HEK293 (cell line): ENCODE data around the gene OTUB1.

Source experiments
- CTCF ChIA-PET: fragments of 350-600 bp; formaldehyde crosslinking; extraction: SDS; loops from one replicate; lab custom pipeline; 2021; ENCODE audit warnings: antibody characterized with exemption; lab: Yijun Ruan, JAX
- POLR2A ChIA-PET: fragments of 300-600 bp; formaldehyde crosslinking; extraction: SDS; loops from one replicate; lab custom pipeline; 2020; ENCODE audit warnings: antibody characterized with exemption, inconsistent platforms; lab: Yijun Ruan, JAX
- H3K27ac ChIP-seq: fragments of 200-500 bp; sonication (Bioruptor generic); 2 replicates; pipeline ENCODE4 v1.5.1; 2014; ENCODE audit warnings: low read depth, low read length, control low read depth, inconsistent platforms; ENCODE audit errors: extremely low read depth
- H3K36me3 ChIP-seq, 2 experiments: fragments of 200-500 bp in 1 of 2; sonication (Bioruptor generic) in 1 of 2; 1 replicate in 1 of 2; 2 replicates in 1 of 2; pipeline ENCODE4 v1.5.1; 2014 to 2017; ENCODE audit warnings: inconsistent platforms in 2 of 2, low read length in 2 of 2; ENCODE audit not compliant: control insufficient read depth in 2 of 2, insufficient read depth in 1 of 2
- H3K4me1 ChIP-seq: fragments of 200-500 bp; sonication (Bioruptor generic); 2 replicates; pipeline ENCODE4 v1.5.1; 2014; ENCODE audit warnings: mild to moderate bottlenecking, low read length, inconsistent platforms; ENCODE audit not compliant: control insufficient read depth, insufficient read depth
- H3K4me3 ChIP-seq: 2 replicates; pipeline ENCODE4 v1.5.1; 2011; ENCODE audit warnings: low read depth, mild to moderate bottlenecking, control low read depth, low read length, moderate library complexity
- H3K9me3 ChIP-seq: fragments of 200-500 bp; sonication (Bioruptor generic); 2 replicates; pipeline ENCODE4 v1.5.1; 2014; ENCODE audit warnings: low read depth, low read length, inconsistent platforms; ENCODE audit not compliant: control insufficient read depth, insufficient read depth
- GLIS1 ChIP-seq: fragments of 450-650 bp; formaldehyde crosslinking; IDR thresholded peaks from 2 replicates; pipeline ENCODE4 v1.5.1; 2016; ENCODE audit warnings: missing biosample characterization, missing genetic modification characterization
- GLIS2 ChIP-seq: fragments of 450-650 bp; formaldehyde crosslinking; IDR thresholded peaks from 2 replicates; pipeline ENCODE4 v1.5.1; 2016; ENCODE audit warnings: missing biosample characterization, missing genetic modification characterization
- HOXA7 ChIP-seq: sonication (generic); formaldehyde crosslinking; IDR thresholded peaks from 2 replicates; pipeline ENCODE4 v1.8.1; 2022; ENCODE audit warnings: missing genetic modification reagents, borderline replicate concordance
- IKZF3 ChIP-seq: fragments of 450-650 bp; IDR thresholded peaks from 2 replicates; pipeline ENCODE4 v1.5.0; 2018; ENCODE audit warnings: missing biosample characterization, mild to moderate bottlenecking, missing genetic modification characterization, moderate library complexity
- MZF1 ChIP-seq: fragments of 450-650 bp; formaldehyde crosslinking; IDR thresholded peaks from 2 replicates; pipeline ENCODE4 v1.5.1; 2017; ENCODE audit warnings: missing biosample characterization, missing genetic modification characterization, borderline replicate concordance
- PATZ1 ChIP-seq: fragments of 450-650 bp; formaldehyde crosslinking; IDR thresholded peaks from 2 replicates; pipeline ENCODE4 v1.5.1; 2016; ENCODE audit warnings: missing biosample characterization, missing genetic modification characterization
- SETDB1 ChIP-seq: IDR thresholded peaks from one replicate; pipeline ENCODE4 v1.6.1; 2017; ENCODE audit warnings: mild to moderate bottlenecking, low read length, moderate library complexity, mixed read lengths; ENCODE audit not compliant: insufficient read length
- ZBTB20 ChIP-seq: fragments of 450-650 bp; formaldehyde crosslinking; IDR thresholded peaks from 2 replicates; pipeline ENCODE4 v1.5.1; 2016; ENCODE audit warnings: missing biosample characterization, missing genetic modification characterization
- ZBTB21 ChIP-seq: fragments of 450-650 bp; formaldehyde crosslinking; IDR thresholded peaks from 2 replicates; pipeline ENCODE4 v1.5.1; 2017; ENCODE audit warnings: missing biosample characterization, missing genetic modification characterization
- ZEB2 ChIP-seq: fragments of 450-650 bp; formaldehyde crosslinking; IDR thresholded peaks from 2 replicates; pipeline ENCODE4 v1.5.1; 2016; ENCODE audit warnings: missing biosample characterization, missing genetic modification characterization
- ZIC2 ChIP-seq: fragments of 450-650 bp; formaldehyde crosslinking; IDR thresholded peaks from 2 replicates; pipeline ENCODE4 v1.5.1; 2016; ENCODE audit warnings: missing biosample characterization, missing genetic modification characterization
- ZNF155 ChIP-seq: fragments of 450-650 bp; formaldehyde crosslinking; IDR thresholded peaks from 2 replicates; pipeline ENCODE4 v1.5.1; 2016; ENCODE audit warnings: missing biosample characterization, missing genetic modification characterization
- ZNF223 ChIP-seq: fragments of 450-650 bp; formaldehyde crosslinking; IDR thresholded peaks from 2 replicates; pipeline ENCODE4 v1.5.1; 2016; ENCODE audit warnings: missing biosample characterization, missing genetic modification characterization
- ZNF26 ChIP-seq: fragments of 450-650 bp; formaldehyde crosslinking; IDR thresholded peaks from 2 replicates; pipeline ENCODE4 v1.5.1; 2016; ENCODE audit warnings: missing biosample characterization, missing genetic modification characterization
- ZNF416 ChIP-seq: fragments of 450-650 bp; formaldehyde crosslinking; IDR thresholded peaks from 2 replicates; pipeline ENCODE4 v1.5.1; 2016; ENCODE audit warnings: missing biosample characterization, missing genetic modification characterization
- ZNF488 ChIP-seq: fragments of 450-650 bp; formaldehyde crosslinking; IDR thresholded peaks from 2 replicates; pipeline ENCODE4 v1.5.1; 2016; ENCODE audit warnings: missing biosample characterization, missing genetic modification characterization
- ZNF561 ChIP-seq: fragments of 450-650 bp; IDR thresholded peaks from 2 replicates; pipeline ENCODE4 v1.5.1; 2018; ENCODE audit warnings: missing biosample characterization, missing genetic modification characterization, borderline replicate concordance
- ZNF645 ChIP-seq: fragments of 450-650 bp; formaldehyde crosslinking; IDR thresholded peaks from 2 replicates; pipeline ENCODE4; 2016; ENCODE audit warnings: missing biosample characterization, missing genetic modification characterization
- ZNF843 ChIP-seq: fragments of 450-650 bp; formaldehyde crosslinking; IDR thresholded peaks from 2 replicates; pipeline ENCODE4 v1.5.1; 2016; ENCODE audit warnings: missing biosample characterization, missing genetic modification characterization
- ZSCAN18 ChIP-seq: fragments of 450-650 bp; formaldehyde crosslinking; IDR thresholded peaks from 2 replicates; pipeline ENCODE4 v1.5.1; 2016; ENCODE audit warnings: missing biosample characterization, missing genetic modification characterization

The OTUB1 gene

GRCh38 chr11:63939397-63939891, 46.8 kb upstream of the OTUB1 start:
- ChIA-PET POLR2A (interaction anchor here (0.5 to 1.9 kb wide), 4 partner anchors 20 to 247 kb away, joined by 3 to 9 read pairs (median 5); no protein-coding TSS in a partner anchor), CTCF (interaction anchor here (0.7 kb wide), 1 partner anchor 22 kb away, joined by 3 read pairs; the partner anchor contains the start of gene RCOR2)

More at GRCh38 chr11:63939397-63939891, 46.8 kb upstream of the OTUB1 start:
- Histone ChIP-seq H3K9me3 (no peaks in the 10 kb centered on the region), H3K27ac (peak overlapping the region; percentile 25; the same call in 1 of the 2 replicates), H3K36me3 (peaks cover 0 to 29% of the 10 kb centered on the region in 2 experiments; a peak in 1 of 3 replicates), H3K4me1 (no peaks in the 10 kb centered on the region), H3K4me3 (peak overlapping the region; percentile 90)
- TF ChIP-seq ZNF561 (no peak), ZNF843 (no peak), ZBTB20 (tag by site-specific recombination) (no peak), ZNF223 (tag by site-specific recombination) (no peak), ZNF155 (tag by site-specific recombination) (no peak), HOXA7 (no peak), ZIC2 (peak; percentile 58; the same call in 1 of the 2 replicates), ZSCAN18 (no peak), ZEB2 (peak; percentile 21; the same call in 1 of the 2 replicates), IKZF3 (tag by site-specific recombination) (no peak), ZBTB21 (tag by site-specific recombination) (no peak), MZF1 (tag by site-specific recombination) (no peak), PATZ1 (tag by site-specific recombination) (0 out of 2 replicates have a peak, but pooled peaks have one; percentile 56), GLIS1 (tag by site-specific recombination) (peak; percentile 72), ZNF26 (tag by site-specific recombination) (no peak), ZNF645 (no peak), ZNF488 (tag by site-specific recombination) (no peak), ZNF416 (no peak), SETDB1 (no peak), GLIS2 (tag by site-specific recombination) (peak; percentile 91; the same call in 1 of the 2 replicates)
